GM21576 (cell line): ENCODE measurements around the gene PSMB9.
"Not testable (repeated sequence)": the region's sequence is repeated elsewhere in the genome, so short reads cannot be mapped to it uniquely, and the experiment has no call there.

ENCODE experiments used
- ATAC-seq: cut with Tn5 transposase; IDR thresholded peaks from one replicate; pipeline ENCODE4 v1.9.1; 2021; ENCODE audit warnings: mild to moderate bottlenecking, moderate library complexity; ENCODE audit not compliant: unreplicated experiment

The PSMB9 gene

GRCh38 chr6:32853541-32854375 lies at the start of gene PSMB9, which contains the start of gene TAP1:
PSMB9 (plus strand) TSS chr6:32854192; CDS start chr6:32854230, 38 bp downstream.
TAP1 (minus strand) TSS chr6:32853704; CDS start chr6:32853636, 68 bp downstream.
- ATAC-seq = peak; percentile 73

- not testable (repeated sequence) for ATAC-seq
Observed at GRCh38 chr6:32805404-32805803, 48.6 kb upstream of the PSMB9 start.

GRCh38 chr6:32807020-32807580 lies 46.9 kb upstream of the PSMB9 start:
- no peak for ATAC-seq

- ATAC-seq = no peak
Observed at GRCh38 chr6:32809171-32809570, 44.8 kb upstream of the PSMB9 start.

- ATAC-seq = no peak
Observed at GRCh38 chr6:32814145-32814544, 39.8 kb upstream of the PSMB9 start.

GRCh38 chr6:32815115-32815514 lies 38.9 kb upstream of the PSMB9 start:
- no peak for ATAC-seq

- no peak for ATAC-seq
Observed at GRCh38 chr6:32815996-32816395, 38.0 kb upstream of the PSMB9 start.

GRCh38 chr6:32816746-32817204 lies 37.2 kb upstream of the PSMB9 start, which contains the start of gene HLA-DOB:
HLA-DOB (minus strand) TSS chr6:32817002; CDS start chr6:32816951, 51 bp downstream.
- no peak for ATAC-seq

- ATAC-seq = no peak
Observed at GRCh38 chr6:32818867-32819266, 35.1 kb upstream of the PSMB9 start.

GRCh38 chr6:32819729-32820128 lies 34.3 kb upstream of the PSMB9 start:
- ATAC-seq = no peak

GRCh38 chr6:32825966-32826365 lies 28.0 kb upstream of the PSMB9 start:
- no peak for ATAC-seq

- ATAC-seq = no peak
Observed at GRCh38 chr6:32827025-32827424, 27.0 kb upstream of the PSMB9 start.

GRCh38 chr6:32829495-32829894 lies 24.5 kb upstream of the PSMB9 start:
- no peak for ATAC-seq

- ATAC-seq = no peak
Observed at GRCh38 chr6:32830017-32830416, 24.0 kb upstream of the PSMB9 start.

- no peak for ATAC-seq
Observed at GRCh38 chr6:32830936-32831335, 23.1 kb upstream of the PSMB9 start.

- no peak for ATAC-seq
Observed at GRCh38 chr6:32832535-32832934, 21.5 kb upstream of the PSMB9 start.

GRCh38 chr6:32833664-32834063 lies 20.3 kb upstream of the PSMB9 start:
- ATAC-seq = no peak

- no peak for ATAC-seq
Observed at GRCh38 chr6:32835167-32835893, 18.7 kb upstream of the PSMB9 start.

- no peak for ATAC-seq
Observed at GRCh38 chr6:32836873-32837272, 17.1 kb upstream of the PSMB9 start.

GRCh38 chr6:32837651-32838113 lies 16.3 kb upstream of the PSMB9 start:
- peak; percentile 2 for ATAC-seq
